Brain microvascular endothelial cell (primary cell): ENCODE measurements around the gene LRMDA.

Experiments
- DNase-seq: peaks from one replicate; pipeline ENCODE4 v3.0.0-alpha.2; 2020
- H3K27ac ChIP-seq: fragments of 250-450 bp; sonication (Bioruptor Pico); 2 replicates; pipeline ENCODE4 v1.5.1; 2020; ENCODE audit warnings: mild to moderate bottlenecking, moderate library complexity
- H3K27me3 ChIP-seq: fragments of 250-450 bp; sonication (Bioruptor Pico); replicated peaks from 2 replicates; pipeline ENCODE4 v1.5.1; 2020; ENCODE audit warnings: mild to moderate bottlenecking
- H3K36me3 ChIP-seq: fragments of 250-450 bp; sonication (Bioruptor Pico); replicated peaks from 2 replicates; pipeline ENCODE4 v1.5.1; 2020; ENCODE audit warnings: mild to moderate bottlenecking
- H3K4me3 ChIP-seq: 2 replicates; pipeline ENCODE4 v1.5.1; 2011; ENCODE audit warnings: low read depth, mild to moderate bottlenecking, control low read depth, low read length, moderate library complexity
- in situ Hi-C: cut with HindIII; loops from 2 replicates; pipeline ENCODE4 v1.10.0; 2017; ENCODE audit warnings: low sequenced_read_pairs, low pct_ligation_motif_present
- TF ChIP-seq, protein P1 (sequence below): IDR thresholded peaks from 2 replicates; pipeline ENCODE4 v1.5.1; 2011; ENCODE audit warnings: low read depth, mild to moderate bottlenecking, moderate library complexity, low read length, control low read depth, inconsistent platforms; ENCODE audit errors: missing control alignments

Gene LRMDA

DNA sequence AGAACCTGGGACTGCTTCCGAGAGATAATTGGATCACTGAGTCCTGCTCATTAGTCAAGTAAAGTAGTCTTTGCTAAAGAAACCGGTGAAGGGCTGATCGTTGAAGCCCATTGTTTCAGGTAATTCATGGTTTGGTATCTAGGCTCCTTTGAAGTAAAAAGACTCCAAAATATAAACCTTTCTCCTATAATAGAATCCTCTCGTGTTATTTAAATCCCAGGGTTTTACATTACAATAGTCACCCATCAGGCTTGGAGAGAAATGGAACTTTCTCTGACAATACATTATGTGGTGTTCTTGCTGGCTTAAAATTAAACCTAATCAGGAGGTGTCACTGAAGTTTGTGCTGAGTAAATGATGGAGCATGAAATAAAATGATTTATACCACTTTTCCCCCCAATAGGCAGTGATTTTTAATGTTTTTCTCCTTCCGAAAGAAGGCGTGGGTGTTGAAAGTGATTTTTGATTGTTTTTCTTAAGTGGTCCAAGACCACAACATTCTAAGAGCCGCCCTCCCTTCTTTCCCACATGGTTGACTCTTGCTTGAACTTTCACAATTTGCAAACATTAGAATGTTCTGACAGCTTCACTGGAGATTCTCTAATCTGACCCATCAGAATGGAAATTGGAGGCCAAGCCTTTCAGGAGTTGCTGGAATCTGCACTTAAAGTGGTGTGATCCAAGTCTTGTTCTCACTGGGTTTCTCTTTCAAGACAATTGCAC lies 44.2 kb downstream of the LRMDA start:
- TF ChIP-seq, protein P1, sequence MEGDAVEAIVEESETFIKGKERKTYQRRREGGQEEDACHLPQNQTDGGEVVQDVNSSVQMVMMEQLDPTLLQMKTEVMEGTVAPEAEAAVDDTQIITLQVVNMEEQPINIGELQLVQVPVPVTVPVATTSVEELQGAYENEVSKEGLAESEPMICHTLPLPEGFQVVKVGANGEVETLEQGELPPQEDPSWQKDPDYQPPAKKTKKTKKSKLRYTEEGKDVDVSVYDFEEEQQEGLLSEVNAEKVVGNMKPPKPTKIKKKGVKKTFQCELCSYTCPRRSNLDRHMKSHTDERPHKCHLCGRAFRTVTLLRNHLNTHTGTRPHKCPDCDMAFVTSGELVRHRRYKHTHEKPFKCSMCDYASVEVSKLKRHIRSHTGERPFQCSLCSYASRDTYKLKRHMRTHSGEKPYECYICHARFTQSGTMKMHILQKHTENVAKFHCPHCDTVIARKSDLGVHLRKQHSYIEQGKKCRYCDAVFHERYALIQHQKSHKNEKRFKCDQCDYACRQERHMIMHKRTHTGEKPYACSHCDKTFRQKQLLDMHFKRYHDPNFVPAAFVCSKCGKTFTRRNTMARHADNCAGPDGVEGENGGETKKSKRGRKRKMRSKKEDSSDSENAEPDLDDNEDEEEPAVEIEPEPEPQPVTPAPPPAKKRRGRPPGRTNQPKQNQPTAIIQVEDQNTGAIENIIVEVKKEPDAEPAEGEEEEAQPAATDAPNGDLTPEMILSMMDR: no peak
- H3K27me3 ChIP-seq: no peaks in the 10 kb centered on the region
- peak; percentile 21 for DNase-seq
- no peak overlapping the region for H3K4me3 ChIP-seq
- no peak overlapping the region for H3K27ac ChIP-seq
- H3K36me3 ChIP-seq: no peaks in the 10 kb centered on the region
- in situ Hi-C loops: no loop called here

DNA sequence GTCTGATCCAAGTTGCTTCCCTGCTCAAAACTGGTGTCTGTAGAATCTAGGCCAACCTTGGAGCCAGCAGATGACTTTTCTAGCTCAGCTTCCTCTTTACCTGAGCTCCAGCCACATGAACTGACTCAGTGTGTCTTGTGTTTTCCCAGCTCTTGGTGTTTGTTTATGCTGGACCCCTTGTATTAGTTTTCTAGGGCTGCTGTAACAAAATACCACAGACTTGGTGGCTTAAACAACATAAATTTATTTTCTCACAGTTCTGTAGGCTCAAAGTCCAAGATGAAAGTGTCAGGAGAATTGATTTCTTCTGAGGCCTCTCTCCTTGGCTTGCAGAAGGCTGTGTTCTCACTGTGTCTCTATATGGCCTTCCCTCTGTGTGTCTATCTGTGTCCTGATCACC lies 45.1 kb downstream of the LRMDA start:
- H3K4me3 ChIP-seq: no peak overlapping the region
- no peak for DNase-seq
- in situ Hi-C loops: no loop called here

DNA sequence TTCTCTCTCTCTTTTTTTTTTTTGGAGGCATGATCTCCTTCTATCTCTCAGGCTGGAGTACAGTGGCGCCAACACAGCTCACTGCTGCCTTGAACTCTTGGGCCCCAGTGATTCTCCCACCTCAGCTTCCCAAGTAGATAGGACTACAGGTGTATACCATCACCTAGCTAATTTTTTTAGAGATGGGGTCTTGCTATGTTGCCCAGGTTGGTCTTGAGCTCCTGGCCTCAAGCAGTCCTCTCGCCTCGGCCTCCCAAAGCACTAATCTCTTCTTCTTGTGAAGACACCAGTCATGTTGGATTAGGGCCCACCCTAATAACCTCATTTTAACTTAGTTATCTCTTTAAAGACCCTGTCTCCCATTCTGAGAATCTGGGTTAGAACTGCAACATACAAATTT lies 45.6 kb downstream of the LRMDA start:
- Histone ChIP-seq H3K27me3 (no peaks in the 10 kb centered on the region), H3K27ac (no peak overlapping the region), H3K36me3 (no peaks in the 10 kb centered on the region), H3K4me3 (no peak overlapping the region)
- TF ChIP-seq, protein P1: no peak
- no peak for DNase-seq
- in situ Hi-C loops: no loop called here

More for the DNA sequence above, 45.1 kb downstream of the LRMDA start:
- no peaks in the 10 kb centered on the region for H3K27me3 ChIP-seq
- H3K27ac ChIP-seq: no peak overlapping the region
- H3K36me3 ChIP-seq: no peaks in the 10 kb centered on the region
- TF ChIP-seq, protein P1: no peak

DNA sequence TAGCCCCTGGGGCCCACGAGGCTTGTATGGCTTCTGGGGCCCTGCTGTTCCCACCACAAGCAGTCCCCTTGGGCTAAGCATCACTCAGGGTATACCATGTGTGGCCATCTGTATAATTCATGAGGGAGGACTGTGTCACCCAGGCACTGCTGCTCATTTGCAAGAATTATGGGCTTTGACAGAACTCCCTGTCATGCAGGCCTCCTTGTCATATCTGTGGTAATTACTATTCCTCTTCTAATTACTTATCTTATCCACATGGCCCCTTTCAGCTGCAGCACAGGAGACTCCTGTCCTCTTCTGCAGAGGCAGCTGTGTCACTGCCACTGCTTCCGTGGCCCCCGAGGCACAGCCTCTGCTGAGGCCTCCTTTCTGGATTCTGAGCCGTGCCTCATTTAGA lies 46.3 kb downstream of the LRMDA start:
- no peak overlapping the region for H3K4me3 ChIP-seq
- no peaks in the 10 kb centered on the region for H3K36me3 ChIP-seq
- no peak overlapping the region for H3K27ac ChIP-seq
- no peaks in the 10 kb centered on the region for H3K27me3 ChIP-seq
- in situ Hi-C loops: no loop called here
- TF ChIP-seq, protein P1: no peak
- DNase-seq: no peak

DNA sequence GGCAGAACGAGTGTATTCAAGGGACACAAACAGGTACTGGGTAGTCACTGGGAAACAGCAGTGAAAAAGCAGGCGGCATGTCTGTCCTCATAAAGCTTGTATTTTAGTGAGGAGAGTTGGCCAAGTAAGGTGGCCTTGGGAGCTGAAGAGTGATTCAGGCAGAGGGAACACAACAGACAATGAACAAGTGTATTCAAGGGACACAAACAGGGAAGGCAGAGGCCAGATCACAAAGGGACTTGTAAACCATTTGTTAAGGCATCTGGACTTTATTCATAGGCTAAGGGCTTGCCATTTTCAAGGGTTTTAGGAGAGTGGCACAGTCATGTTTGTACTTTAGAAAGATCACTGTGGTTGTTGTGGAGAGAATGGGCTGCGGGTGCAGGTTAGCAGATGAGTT lies 49.0 kb downstream of the LRMDA start:
- Histone ChIP-seq H3K27me3 (no peaks in the 10 kb centered on the region), H3K27ac (no peak overlapping the region), H3K4me3 (no peak overlapping the region), H3K36me3 (no peaks in the 10 kb centered on the region)
- in situ Hi-C loops: no loop called here
- no peak for DNase-seq
- TF ChIP-seq, protein P1: no peak

DNA sequence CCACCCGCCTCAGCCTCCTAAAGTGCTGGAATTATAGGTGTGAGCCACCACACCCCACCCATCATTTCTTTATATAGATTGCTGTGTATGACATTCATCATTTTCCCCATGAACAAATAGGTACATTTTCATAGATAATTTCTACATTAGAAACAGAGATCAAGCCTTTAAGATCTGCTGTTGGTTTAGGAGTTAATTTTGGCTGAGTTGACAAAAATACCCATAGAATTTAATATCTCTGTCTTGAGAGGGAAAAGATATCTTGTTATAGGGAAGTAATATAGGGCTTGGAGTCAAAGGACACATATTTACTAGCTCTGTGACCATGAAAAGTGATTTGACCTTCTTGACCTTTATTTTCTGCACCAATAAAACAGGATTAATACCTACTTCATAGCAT lies 51.8 kb downstream of the LRMDA start:
- TF ChIP-seq, protein P1: no peak
- H3K4me3 ChIP-seq: no peak overlapping the region
- in situ Hi-C loops: no loop called here
- no peak for DNase-seq
- no peaks in the 10 kb centered on the region for H3K36me3 ChIP-seq
- no peak overlapping the region for H3K27ac ChIP-seq
- H3K27me3 ChIP-seq: no peaks in the 10 kb centered on the region
